OCI-LY1 (cell line): ENCODE data around the gene FAM200A.

ENCODE experiments used
- CTCF ChIP-seq: fragments of 200-600 bp; sonication (generic), shearing (Covaris generic); IDR thresholded peaks from 2 replicates; pipeline ENCODE4 v1.5.1; 2017; ENCODE audit warnings: mild to moderate bottlenecking, antibody characterized with exemption, low read length, moderate library complexity, mixed read lengths
- EZH2 ChIP-seq: fragments of 200-600 bp; sonication (generic), shearing (Covaris generic); IDR thresholded peaks from 2 replicates; pipeline ENCODE4 v1.8.0; 2017; ENCODE audit warnings: borderline replicate concordance, mixed run types, mild to moderate bottlenecking, antibody characterized with exemption, low read length, moderate library complexity, mixed read lengths

- no peak for TF ChIP-seq CTCF
- TF ChIP-seq EZH2, result no peak
Measured at GRCh38 chr7:99541212-99541611, 10.7 kb downstream of the FAM200A start.
